A673 (cell line): ENCODE results near the gene ERGIC3. TPM values are rescaled to one million over a fixed set of nuclear protein-coding genes. Genes with fewer than 3 reads are reported as not detected.

Experiments
- BruUV-seq: library from RNA; stranded (reverse); fragments of 400-500 nt; replicated peaks from 2 replicates; lab custom pipeline; 2021; lab: Mats Ljungman, UMichigan
- CTCF ChIA-PET: fragments of 300-600 bp; sonication (Branson Sonifier 250); formaldehyde crosslinking; loops from one replicate; lab custom pipeline; 2022; ENCODE audit warnings: antibody characterized with exemption; lab: Charles Lee
- POLR2A ChIA-PET: fragments of 300-600 bp; sonication (Branson Sonifier 250); formaldehyde crosslinking; loops from one replicate; lab custom pipeline; 2022; ENCODE audit warnings: antibody characterized with exemption; ENCODE audit not compliant: low non-redundant PET; lab: Charles Lee
- DNase-seq: peaks from one replicate; pipeline ENCODE4 v3.0.0-alpha.2; 2015; ENCODE audit warnings: low spot score
- H3K27ac ChIP-seq: fragments of 200-600 bp; sonication (generic); 2 replicates; pipeline ENCODE4 v1.5.1; 2016; ENCODE audit warnings: mixed run types, low read depth, mild to moderate bottlenecking, mixed read lengths, antibody characterized with exemption, low read length; ENCODE audit not compliant: poor library complexity, severe bottlenecking
- H3K27me3 ChIP-seq: fragments of 200-600 bp; sonication (generic); replicated peaks from 2 replicates; pipeline ENCODE4 v1.6.1; 2017; ENCODE audit warnings: mixed run types, low read depth, mild to moderate bottlenecking, mixed read lengths, antibody characterized with exemption, low read length; ENCODE audit not compliant: insufficient read depth, poor library complexity
- H3K36me3 ChIP-seq: fragments of 200-600 bp; sonication (generic); 2 replicates; pipeline ENCODE4 v1.6.1; 2016; ENCODE audit warnings: mixed run types, mild to moderate bottlenecking, mixed read lengths, antibody characterized with exemption, low read length; ENCODE audit not compliant: insufficient read depth, poor library complexity, severe bottlenecking
- H3K4me1 ChIP-seq: fragments of 200-600 bp; sonication (generic); 2 replicates; pipeline ENCODE4 v1.6.1; 2017; ENCODE audit warnings: mixed run types, mild to moderate bottlenecking, mixed read lengths, antibody characterized with exemption, low read length; ENCODE audit not compliant: insufficient read depth, poor library complexity, severe bottlenecking
- H3K4me3 ChIP-seq: fragments of 200-600 bp; sonication (generic); 2 replicates; pipeline ENCODE4 v1.5.1; 2016; ENCODE audit warnings: low read depth, mixed run types, mild to moderate bottlenecking, mixed read lengths, low read length; ENCODE audit not compliant: poor library complexity, severe bottlenecking
- H3K9me3 ChIP-seq: fragments of 200-600 bp; sonication (generic); 2 replicates; pipeline ENCODE4 v1.6.1; 2016; ENCODE audit warnings: mixed run types, low read depth, mild to moderate bottlenecking, mixed read lengths, antibody characterized with exemption, low read length; ENCODE audit not compliant: poor library complexity, severe bottlenecking
- EZH2 ChIP-seq: fragments of 200-600 bp; sonication (generic); IDR thresholded peaks from 2 replicates; pipeline ENCODE4 v1.6.1; 2017; ENCODE audit warnings: borderline replicate concordance, low read depth, mild to moderate bottlenecking, mixed read lengths, antibody characterized with exemption, low read length; ENCODE audit not compliant: poor library complexity, severe bottlenecking
- intact Hi-C: fragments of 100-400 bp; cut with micrococcal nuclease; formaldehyde crosslinking; loops from one replicate; pipeline ENCODE4 v1.10.0; 2022; ENCODE audit not compliant: unreplicated experiment
- total RNA-seq: library from RNA; stranded (reverse); gene quantifications from 2 replicates; pipeline ENCODE4 v1.2.3, GENCODE V29; 2021
- TF ChIP-seq, protein P1 (sequence below): fragments of 300-800, 200-600 bp; sonication (generic); conservative IDR thresholded peaks from 2 replicates; pipeline ENCODE4 v1.5.1; 2017; ENCODE audit warnings: low read depth, mild to moderate bottlenecking, antibody characterized with exemption, low read length, moderate library complexity, mixed read lengths

ERGIC3 gene
- total RNA-seq, 1 experiment from 2014 or later = 256 TPM

DNA sequence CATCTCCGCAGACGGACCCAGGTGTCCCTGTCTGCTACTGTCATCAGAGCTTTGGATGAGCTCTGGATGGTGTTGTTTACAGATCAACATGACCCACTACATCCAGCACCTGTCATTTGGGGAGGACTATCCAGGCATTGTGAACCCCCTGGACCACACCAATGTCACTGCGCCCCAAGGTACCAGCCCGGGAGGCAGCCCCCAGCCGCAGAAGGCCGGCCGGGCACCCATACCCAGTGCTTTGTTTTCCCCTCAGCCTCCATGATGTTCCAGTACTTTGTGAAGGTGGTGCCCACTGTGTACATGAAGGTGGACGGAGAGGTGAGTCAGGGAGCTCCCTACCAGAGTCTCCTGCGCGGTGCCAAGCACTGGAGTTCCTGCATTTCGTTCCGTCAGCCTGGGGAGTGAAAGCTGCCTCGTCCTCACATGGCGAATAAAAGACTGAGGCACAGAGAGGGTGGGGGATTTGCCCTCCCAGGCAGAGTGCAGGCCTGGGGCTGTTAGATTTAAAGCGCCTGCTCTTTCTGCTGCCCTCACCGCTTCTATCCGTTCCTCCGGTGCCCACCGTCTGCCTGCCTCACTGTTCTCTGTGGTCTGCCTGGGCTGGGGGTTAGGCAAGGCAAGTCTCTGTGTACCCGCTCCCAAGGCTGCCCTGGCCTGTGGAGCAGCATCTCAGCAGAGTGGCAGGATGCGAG, 14.2 kb downstream of the ERGIC3 start:
- BruUV-seq = no TSS peak
- TF ChIP-seq, protein P1, sequence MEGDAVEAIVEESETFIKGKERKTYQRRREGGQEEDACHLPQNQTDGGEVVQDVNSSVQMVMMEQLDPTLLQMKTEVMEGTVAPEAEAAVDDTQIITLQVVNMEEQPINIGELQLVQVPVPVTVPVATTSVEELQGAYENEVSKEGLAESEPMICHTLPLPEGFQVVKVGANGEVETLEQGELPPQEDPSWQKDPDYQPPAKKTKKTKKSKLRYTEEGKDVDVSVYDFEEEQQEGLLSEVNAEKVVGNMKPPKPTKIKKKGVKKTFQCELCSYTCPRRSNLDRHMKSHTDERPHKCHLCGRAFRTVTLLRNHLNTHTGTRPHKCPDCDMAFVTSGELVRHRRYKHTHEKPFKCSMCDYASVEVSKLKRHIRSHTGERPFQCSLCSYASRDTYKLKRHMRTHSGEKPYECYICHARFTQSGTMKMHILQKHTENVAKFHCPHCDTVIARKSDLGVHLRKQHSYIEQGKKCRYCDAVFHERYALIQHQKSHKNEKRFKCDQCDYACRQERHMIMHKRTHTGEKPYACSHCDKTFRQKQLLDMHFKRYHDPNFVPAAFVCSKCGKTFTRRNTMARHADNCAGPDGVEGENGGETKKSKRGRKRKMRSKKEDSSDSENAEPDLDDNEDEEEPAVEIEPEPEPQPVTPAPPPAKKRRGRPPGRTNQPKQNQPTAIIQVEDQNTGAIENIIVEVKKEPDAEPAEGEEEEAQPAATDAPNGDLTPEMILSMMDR = no peak
- TF ChIP-seq EZH2 = no peak
- CTCF ChIA-PET = interaction anchor here (0.5 kb wide), 1 partner anchor 36 kb away, joined by 5 read pairs; no protein-coding TSS in a partner anchor

DNA sequence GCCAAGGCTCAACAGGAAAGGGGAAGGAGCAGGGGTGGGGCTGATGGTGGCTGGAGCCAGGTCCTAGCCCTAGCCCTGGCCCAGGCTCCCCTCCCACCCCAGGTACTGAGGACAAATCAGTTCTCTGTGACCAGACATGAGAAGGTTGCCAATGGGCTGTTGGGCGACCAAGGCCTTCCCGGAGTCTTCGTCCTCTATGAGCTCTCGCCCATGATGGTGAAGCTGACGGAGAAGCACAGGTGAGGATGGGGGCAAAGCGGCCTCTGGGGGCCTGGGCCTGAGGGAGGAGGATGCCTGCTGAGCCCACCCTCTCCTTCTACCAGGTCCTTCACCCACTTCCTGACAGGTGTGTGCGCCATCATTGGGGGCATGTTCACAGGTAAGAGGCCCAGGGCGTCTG, 15.0 kb downstream of the ERGIC3 start:
- no peak overlapping the region for H3K4me3 ChIP-seq
- H3K36me3 ChIP-seq = peaks cover 21% of the 10 kb centered on the region
- H3K9me3 ChIP-seq = no peaks in the 10 kb centered on the region
- intact Hi-C loops = no loop called here
- H3K4me1 ChIP-seq = no peaks in the 10 kb centered on the region
- H3K27ac ChIP-seq = no peak overlapping the region
- no peak for DNase-seq
- BruUV-seq = no TSS peak
- ChIA-PET POLR2A (no interaction called here), CTCF (no interaction called here)
- no peaks in the 10 kb centered on the region for H3K27me3 ChIP-seq
- TF ChIP-seq, protein P1 = no peak
- no peak for TF ChIP-seq EZH2

More for the DNA sequence above, 14.2 kb downstream of the ERGIC3 start:
- Histone ChIP-seq H3K4me1 (no peaks in the 10 kb centered on the region), H3K4me3 (no peak overlapping the region), H3K36me3 (peaks cover 21% of the 10 kb centered on the region), H3K27ac (no peak overlapping the region), H3K27me3 (no peaks in the 10 kb centered on the region), H3K9me3 (no peaks in the 10 kb centered on the region)
- no peak for DNase-seq
- intact Hi-C loops = no loop called here
- POLR2A ChIA-PET = no interaction called here

DNA sequence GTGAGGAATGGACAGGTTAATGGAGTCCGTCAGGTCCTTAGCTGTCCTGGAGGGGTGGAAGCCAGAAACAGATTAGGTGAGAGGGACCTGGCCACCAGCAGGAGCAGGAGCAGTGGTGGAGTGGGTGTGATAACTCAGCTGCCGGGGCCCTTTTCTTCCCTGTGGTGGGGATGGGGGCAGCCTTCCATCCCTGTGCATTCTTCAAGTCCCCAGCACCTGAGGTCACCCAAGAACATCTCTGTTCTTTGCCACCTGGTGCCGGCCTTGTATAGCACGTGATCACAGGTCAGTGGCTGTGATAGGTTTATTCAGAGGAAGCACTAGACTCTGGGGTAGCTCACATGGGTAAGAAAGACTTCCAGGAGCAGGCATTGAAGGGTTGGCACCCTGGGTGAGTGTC, 16.6 kb downstream of the ERGIC3 start:
- no peaks in the 10 kb centered on the region for H3K4me1 ChIP-seq
- DNase-seq = no peak
- no TSS peak for BruUV-seq
- H3K27ac ChIP-seq = no peak overlapping the region
- no peak overlapping the region for H3K4me3 ChIP-seq
- CTCF ChIA-PET = no interaction called here
- POLR2A ChIA-PET = no interaction called here
- no peaks in the 10 kb centered on the region for H3K27me3 ChIP-seq
- peaks cover 18% of the 10 kb centered on the region for H3K36me3 ChIP-seq
- H3K9me3 ChIP-seq = no peaks in the 10 kb centered on the region
- intact Hi-C loops = no loop called here
- TF ChIP-seq, protein P1 = no peak
- no peak for TF ChIP-seq EZH2
